H9 (cell line): Measurements from ENCODE around the gene ACSBG1. TPM values are rescaled to one million over a fixed set of nuclear protein-coding genes. Genes with fewer than 3 reads are reported as not detected.

Experiments
- DNase-seq: peaks from one replicate; pipeline ENCODE4 v3.0.0-alpha.2; 2017
- H2AFZ ChIP-seq: one replicate; pipeline ENCODE4 v1.6.1; 2013; ENCODE audit warnings: mild to moderate bottlenecking, low read length, control low read depth, moderate library complexity
- H2AK5ac ChIP-seq: 2 replicates; pipeline ENCODE4 v1.6.1; 2013; ENCODE audit warnings: low read length, control low read depth, mixed read lengths; ENCODE audit not compliant: insufficient read length
- H2BK120ac ChIP-seq: one replicate; pipeline ENCODE4 v1.6.1; 2013; ENCODE audit warnings: low read depth, mild to moderate bottlenecking, low read length, control low read depth, inconsistent platforms; ENCODE audit not compliant: poor library complexity, severe bottlenecking
- H2BK12ac ChIP-seq: 2 replicates; pipeline ENCODE4 v1.6.1; 2013; ENCODE audit warnings: low read length, control low read depth, mixed read lengths, low read depth; ENCODE audit not compliant: insufficient read length
- H2BK15ac ChIP-seq: 2 replicates; pipeline ENCODE4 v1.6.1; 2013; ENCODE audit warnings: low read depth, low read length, control low read depth
- H2BK20ac ChIP-seq: one replicate; pipeline ENCODE4 v1.6.1; 2013; ENCODE audit warnings: low read depth, mild to moderate bottlenecking, low read length, control low read depth, inconsistent platforms; ENCODE audit not compliant: poor library complexity, severe bottlenecking
- H2BK5ac ChIP-seq: 2 replicates; pipeline ENCODE4 v1.6.1; 2013; ENCODE audit warnings: low read length, control low read depth, mixed read lengths; ENCODE audit not compliant: insufficient read length
- H3K14ac ChIP-seq: 2 replicates; pipeline ENCODE4 v1.6.1; 2013; ENCODE audit warnings: low read length, control low read depth; ENCODE audit not compliant: insufficient read depth
- H3K18ac ChIP-seq: 2 replicates; pipeline ENCODE4 v1.6.1; 2013; ENCODE audit warnings: low read depth, mild to moderate bottlenecking, mixed read lengths, low read length, control low read depth; ENCODE audit not compliant: insufficient read length
- H3K23ac ChIP-seq: 2 replicates; pipeline ENCODE4 v1.6.1; 2013; ENCODE audit warnings: low read length, control low read depth, mixed read lengths, low read depth; ENCODE audit not compliant: insufficient read length
- H3K23me2 ChIP-seq: 2 replicates; pipeline ENCODE4 v1.6.1; 2013; ENCODE audit warnings: low read depth, mild to moderate bottlenecking, mixed read lengths, low read length, control low read depth; ENCODE audit not compliant: insufficient read length, poor library complexity, severe bottlenecking
- H3K27ac ChIP-seq: 2 replicates; pipeline ENCODE4 v1.5.1; 2013; ENCODE audit warnings: low read length, control low read depth, mixed read lengths, low read depth; ENCODE audit not compliant: insufficient read length
- H3K27me3 ChIP-seq: 2 replicates; pipeline ENCODE4 v1.6.1; 2013; ENCODE audit warnings: low read length, control low read depth, inconsistent platforms; ENCODE audit not compliant: insufficient read depth
- H3K4ac ChIP-seq: 2 replicates; pipeline ENCODE4 v1.6.1; 2013; ENCODE audit warnings: low read depth, mild to moderate bottlenecking, control low read depth, inconsistent platforms, low read length, moderate library complexity
- H3K4me1 ChIP-seq: 2 replicates; pipeline ENCODE4 v1.6.1; 2013; ENCODE audit warnings: low read length, control low read depth, inconsistent platforms; ENCODE audit not compliant: insufficient read depth
- H3K4me2 ChIP-seq: 2 replicates; pipeline ENCODE4 v1.6.1; 2013; ENCODE audit warnings: low read length, control low read depth, mixed read lengths; ENCODE audit not compliant: insufficient read length, insufficient read depth
- H3K56ac ChIP-seq: 2 replicates; pipeline ENCODE4 v1.6.1; 2013; ENCODE audit warnings: low read depth, mild to moderate bottlenecking, mixed read lengths, low read length, control low read depth; ENCODE audit not compliant: insufficient read length
- H3K79me1 ChIP-seq: 2 replicates; pipeline ENCODE4 v1.6.1; 2013; ENCODE audit warnings: low read depth, mild to moderate bottlenecking, moderate library complexity, low read length, control low read depth, inconsistent platforms; ENCODE audit not compliant: insufficient read depth, poor library complexity, severe bottlenecking
- H3K79me2 ChIP-seq: 2 replicates; pipeline ENCODE4 v1.6.1; 2013; ENCODE audit warnings: low read length, control low read depth, inconsistent platforms; ENCODE audit not compliant: insufficient read depth
- H3K9ac ChIP-seq: 2 replicates; pipeline ENCODE4 v1.6.1; 2013; ENCODE audit warnings: low read length, control low read depth, mixed read lengths; ENCODE audit not compliant: insufficient read length; ENCODE audit errors: extremely low read depth
- H3K9me3 ChIP-seq: one replicate; pipeline ENCODE4 v1.6.1; 2013; ENCODE audit warnings: low read depth, low read length, inconsistent platforms; ENCODE audit not compliant: control insufficient read depth
- H3T11ph ChIP-seq: one replicate; pipeline ENCODE4 v1.6.1; 2013; ENCODE audit warnings: mild to moderate bottlenecking, low read length, control low read depth, inconsistent platforms
- H4K20me1 ChIP-seq: one replicate; pipeline ENCODE4 v1.6.1; 2013; ENCODE audit not compliant: control insufficient read depth, insufficient read length, insufficient read depth
- H4K5ac ChIP-seq: 2 replicates; pipeline ENCODE4 v1.6.1; 2013; ENCODE audit warnings: low read depth, mild to moderate bottlenecking, mixed read lengths, low read length, control low read depth; ENCODE audit not compliant: insufficient read length
- H4K8ac ChIP-seq: replicated peaks from 2 replicates; pipeline ENCODE4 v1.6.1; 2013; ENCODE audit warnings: low read length, control low read depth, mixed read lengths, low read depth; ENCODE audit not compliant: insufficient read length
- H4K91ac ChIP-seq: 2 replicates; pipeline ENCODE4 v1.6.1; 2013; ENCODE audit warnings: low read depth, mild to moderate bottlenecking, moderate library complexity, mixed read lengths, low read length, control low read depth; ENCODE audit not compliant: insufficient read length
- H3K27ac Mint-ChIP-seq, 3 experiments: 2 replicates in 2 of 3; 3 replicates in 1 of 3; pipeline ENCODE4 v1.8.0; 2020 to 2021; ENCODE audit warnings: mixed read lengths in 3 of 3, mild to moderate bottlenecking in 1 of 3, moderate library complexity in 1 of 3
- H3K27me3 Mint-ChIP-seq: 2 replicates; pipeline ENCODE4 v1.8.0; 2021; ENCODE audit warnings: low read depth, mild to moderate bottlenecking, moderate library complexity, mixed read lengths
- H3K36me3 Mint-ChIP-seq, 3 experiments: 2 replicates in 2 of 3; 3 replicates in 1 of 3; pipeline ENCODE4 v1.8.0; 2020 to 2021; ENCODE audit warnings: low read depth in 3 of 3, mixed read lengths in 3 of 3; ENCODE audit not compliant: insufficient read depth in 1 of 3
- H3K4me1 Mint-ChIP-seq, 2 experiments: 2 replicates each; pipeline ENCODE4 v1.8.0; 2020; ENCODE audit warnings: mixed read lengths in 2 of 2
- H3K4me3 Mint-ChIP-seq, 2 experiments: 2 replicates in 1 of 2; 3 replicates in 1 of 2; pipeline ENCODE4 v1.8.0; 2020 to 2021; ENCODE audit warnings: mild to moderate bottlenecking in 2 of 2, mixed read lengths in 2 of 2, moderate library complexity in 1 of 2
- H3K9me3 Mint-ChIP-seq, 2 experiments: 2 replicates in 1 of 2; 3 replicates in 1 of 2; pipeline ENCODE4 v1.8.0; 2020; ENCODE audit warnings: mild to moderate bottlenecking in 2 of 2, mixed read lengths in 2 of 2, moderate library complexity in 1 of 2
- total RNA-seq: library from RNA; stranded (reverse); gene quantifications from 2 replicates; pipeline ENCODE4 v1.2.1, GENCODE V29; 2021
- TF ChIP-seq, protein P1 (sequence below): fragments of 200-600 bp; sonication (generic); conservative IDR thresholded peaks from 3 replicates; pipeline ENCODE4 v1.8.0; 2021; ENCODE audit warnings: antibody characterized with exemption, mild to moderate bottlenecking

The ACSBG1 gene
- total RNA-seq, 1 experiment from 2014 or later: 2.2 TPM

DNA sequence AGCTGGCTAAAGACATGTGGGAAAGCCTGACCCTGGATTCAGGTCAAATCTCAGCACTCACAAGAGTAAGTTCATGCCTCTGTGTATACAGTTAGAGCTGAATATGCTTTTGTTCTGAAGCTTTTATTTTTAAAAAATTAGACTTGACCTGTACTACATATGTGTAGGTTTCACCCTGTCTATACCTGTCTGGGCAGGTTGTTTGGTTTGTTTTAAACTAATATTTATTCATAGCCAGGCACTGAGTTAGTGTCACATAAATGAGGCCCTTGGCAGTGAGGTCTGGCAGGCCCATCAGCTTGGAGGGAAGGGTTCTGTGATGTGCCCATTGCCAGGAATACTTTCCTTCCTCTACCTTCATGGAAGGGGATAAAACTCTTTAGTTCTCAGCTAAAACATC lies 31.9 kb upstream of the ACSBG1 start:
- H3K36me3 Mint-ChIP-seq: no peaks in the 10 kb centered on the region
- no peak overlapping the region for H2BK120ac ChIP-seq
- no peak overlapping the region for H3K4me2 ChIP-seq
- no peak overlapping the region for H3K4me3 Mint-ChIP-seq
- H4K5ac ChIP-seq: no peak overlapping the region
- H3K27ac ChIP-seq: no peak overlapping the region
- H2AFZ ChIP-seq: no peak overlapping the region
- peaks cover 4% of the 10 kb centered on the region for H3K23me2 ChIP-seq
- H3K27me3 ChIP-seq: no peaks in the 10 kb centered on the region
- TF ChIP-seq, protein P1, sequence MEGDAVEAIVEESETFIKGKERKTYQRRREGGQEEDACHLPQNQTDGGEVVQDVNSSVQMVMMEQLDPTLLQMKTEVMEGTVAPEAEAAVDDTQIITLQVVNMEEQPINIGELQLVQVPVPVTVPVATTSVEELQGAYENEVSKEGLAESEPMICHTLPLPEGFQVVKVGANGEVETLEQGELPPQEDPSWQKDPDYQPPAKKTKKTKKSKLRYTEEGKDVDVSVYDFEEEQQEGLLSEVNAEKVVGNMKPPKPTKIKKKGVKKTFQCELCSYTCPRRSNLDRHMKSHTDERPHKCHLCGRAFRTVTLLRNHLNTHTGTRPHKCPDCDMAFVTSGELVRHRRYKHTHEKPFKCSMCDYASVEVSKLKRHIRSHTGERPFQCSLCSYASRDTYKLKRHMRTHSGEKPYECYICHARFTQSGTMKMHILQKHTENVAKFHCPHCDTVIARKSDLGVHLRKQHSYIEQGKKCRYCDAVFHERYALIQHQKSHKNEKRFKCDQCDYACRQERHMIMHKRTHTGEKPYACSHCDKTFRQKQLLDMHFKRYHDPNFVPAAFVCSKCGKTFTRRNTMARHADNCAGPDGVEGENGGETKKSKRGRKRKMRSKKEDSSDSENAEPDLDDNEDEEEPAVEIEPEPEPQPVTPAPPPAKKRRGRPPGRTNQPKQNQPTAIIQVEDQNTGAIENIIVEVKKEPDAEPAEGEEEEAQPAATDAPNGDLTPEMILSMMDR: no peak
- no peak overlapping the region for H2BK15ac ChIP-seq
- H4K20me1 ChIP-seq: no peaks in the 10 kb centered on the region
- no peak overlapping the region for H3K56ac ChIP-seq
- DNase-seq: no peak
- H4K91ac ChIP-seq: no peak overlapping the region
- no peak overlapping the region for H2BK5ac ChIP-seq
- H3K9ac ChIP-seq: no peak overlapping the region
- no peak overlapping the region for H3K18ac ChIP-seq
- H3K27ac Mint-ChIP-seq: no peak overlapping the region
- no peaks in the 10 kb centered on the region for H3K4me1 ChIP-seq
- H3K9me3 Mint-ChIP-seq: no peaks in the 10 kb centered on the region
- 0 out of 4 replicates have a peak, but pooled peaks cover 0 to 2% of the 10 kb centered on the region in 2 experiments for H3K4me1 Mint-ChIP-seq
- H3K79me2 ChIP-seq: no peaks in the 10 kb centered on the region
- no peak overlapping the region for H2AK5ac ChIP-seq
- H2BK20ac ChIP-seq: no peak overlapping the region
- H3K23ac ChIP-seq: no peak overlapping the region
- no peaks in the 10 kb centered on the region for H3K79me1 ChIP-seq
- H2BK12ac ChIP-seq: no peak overlapping the region
- H3T11ph ChIP-seq: no peak overlapping the region
- no peak overlapping the region for H3K4ac ChIP-seq
- H3K14ac ChIP-seq: no peak overlapping the region
- no peak overlapping the region for H4K8ac ChIP-seq
- H3K27me3 Mint-ChIP-seq: no peaks in the 10 kb centered on the region; the same call in 1 of the 2 replicates
- no peaks in the 10 kb centered on the region for H3K9me3 ChIP-seq
